Peyer's patch (tissue), 4 donors: ENCODE results near the gene TGFB1.

Source experiments
- CTCF ChIP-seq, 6 experiments: fragments of 450-650 bp in 4 of 6; fragments of 200-600 bp in 2 of 6; sonication (generic) in 1 of 6; IDR thresholded peaks; one replicate each; pipeline ENCODE4 v1.5.1; 2017 to 2019; ENCODE audit warnings: antibody characterized with exemption in 6 of 6, mild to moderate bottlenecking in 3 of 6, moderate library complexity in 1 of 6
- POLR2A ChIP-seq, 2 donors: fragments of 450-650 bp; IDR thresholded peaks; one replicate each; pipeline ENCODE4 v1.5.1; 2017; ENCODE audit warnings: antibody characterized with exemption in 2 of 2, mild to moderate bottlenecking in 2 of 2, moderate library complexity in 2 of 2

- TF ChIP-seq CTCF (IDR thresholded peaks at IDR 0.05) (no peak), POLR2A (IDR thresholded peaks at IDR 0.05) (no peak)
Observed at GRCh38 chr19:41367848-41368301, 14.2 kb upstream of the TGFB1 start.
